AG09319 (cell line): ENCODE data around the gene MPHOSPH9.

ENCODE experiments used
- DNase-seq: peaks from one replicate; pipeline ENCODE4 v3.0.0-alpha.2; 2010; ENCODE audit warnings: low read depth; ENCODE audit errors: extremely low read depth
- CTCF ChIP-seq: IDR thresholded peaks from 2 replicates; pipeline ENCODE4 v1.5.1; 2011; ENCODE audit warnings: low read depth, mild to moderate bottlenecking, inconsistent platforms, low read length, moderate library complexity

The MPHOSPH9 gene

DNA sequence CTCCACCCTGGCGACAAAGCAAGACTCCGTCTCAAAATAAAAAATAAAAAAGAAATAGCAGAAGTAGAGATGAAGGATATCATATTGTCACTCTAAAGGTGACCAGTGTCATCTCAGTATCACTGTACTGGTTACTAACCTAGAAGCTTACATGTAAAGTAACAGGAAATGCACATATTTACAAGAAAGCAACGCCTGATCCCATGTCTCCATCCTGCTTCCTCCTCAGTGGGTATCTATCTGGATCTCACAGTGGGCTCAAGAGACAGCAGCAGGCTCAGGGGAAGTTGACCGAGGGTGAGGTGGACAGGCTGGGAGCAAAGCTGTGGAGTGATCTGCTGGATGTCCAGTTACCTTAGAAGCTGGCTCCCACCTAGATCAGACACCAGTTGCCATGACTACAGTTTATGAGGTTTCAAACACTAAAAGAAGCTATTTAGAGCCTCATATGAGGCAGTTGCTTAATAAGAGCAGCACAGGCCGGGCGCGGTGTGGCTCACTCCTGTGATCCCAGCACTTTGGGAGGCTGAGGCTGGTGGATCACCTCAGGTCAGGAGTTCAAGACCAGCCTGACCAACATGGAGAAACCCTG lies 10.8 kb upstream of the MPHOSPH9 start:
- DNase-seq, result no peak

DNA sequence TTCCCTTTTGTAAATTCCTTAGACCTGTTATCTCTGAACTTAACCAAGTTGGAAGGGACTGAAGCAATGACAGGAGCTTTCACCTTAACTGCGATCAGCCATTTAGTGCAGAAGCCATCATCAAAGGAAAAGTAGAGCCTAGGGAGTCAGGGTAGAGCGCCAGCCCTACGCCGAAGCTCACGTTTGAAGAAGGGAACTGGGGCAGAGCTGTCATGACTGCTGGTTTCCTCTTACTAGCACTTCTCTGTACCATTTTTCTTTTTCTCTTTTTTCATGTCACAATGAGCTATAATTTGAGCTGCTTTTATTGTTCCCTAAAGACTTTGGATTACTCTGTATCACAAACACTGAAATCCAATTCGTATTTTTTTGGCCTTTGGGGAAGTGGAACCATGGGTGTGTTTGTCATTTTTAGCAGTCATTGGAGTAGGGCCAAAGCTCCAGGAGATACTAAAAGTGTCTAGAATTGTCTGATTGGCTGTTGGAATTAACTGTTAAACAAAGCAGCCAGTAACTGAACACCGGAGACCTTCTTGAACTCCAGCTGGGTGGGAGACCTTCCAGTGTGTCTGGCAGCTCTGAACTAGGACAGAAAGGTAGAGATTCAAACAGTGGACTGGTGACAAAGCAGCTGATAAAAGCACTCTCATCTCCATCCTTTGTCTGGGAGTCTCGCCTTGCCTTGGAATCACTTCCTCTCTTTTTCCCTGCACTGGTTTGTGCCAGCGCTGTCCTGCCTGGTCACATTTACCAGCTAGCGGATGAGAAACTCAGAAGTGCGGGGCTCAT lies 9.4 kb upstream of the MPHOSPH9 start:
- no peak for TF ChIP-seq CTCF
- no peak for DNase-seq

More for the DNA sequence above, 10.8 kb upstream of the MPHOSPH9 start:
- no peak for TF ChIP-seq CTCF

DNA sequence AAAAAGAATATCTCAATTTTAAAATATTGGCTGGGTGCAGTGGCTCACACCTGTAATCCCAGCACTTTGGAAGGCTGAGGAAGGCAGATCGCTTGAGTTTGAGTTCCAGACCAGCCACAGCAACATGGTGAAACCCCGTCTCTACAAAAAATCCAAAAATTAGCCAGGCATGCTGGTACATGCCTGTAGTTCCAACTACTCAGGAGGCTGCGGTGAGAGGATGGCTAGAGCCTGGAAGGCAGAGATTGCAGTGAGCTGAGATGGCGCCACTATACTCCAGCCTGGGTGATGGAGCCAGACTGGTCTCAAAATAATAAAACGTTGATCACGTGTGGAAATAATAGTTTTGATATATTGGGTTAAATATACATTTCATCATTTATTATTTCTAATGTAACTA lies 6.0 kb upstream of the MPHOSPH9 start:
- DNase-seq, result no peak
- no peak for TF ChIP-seq CTCF

DNA sequence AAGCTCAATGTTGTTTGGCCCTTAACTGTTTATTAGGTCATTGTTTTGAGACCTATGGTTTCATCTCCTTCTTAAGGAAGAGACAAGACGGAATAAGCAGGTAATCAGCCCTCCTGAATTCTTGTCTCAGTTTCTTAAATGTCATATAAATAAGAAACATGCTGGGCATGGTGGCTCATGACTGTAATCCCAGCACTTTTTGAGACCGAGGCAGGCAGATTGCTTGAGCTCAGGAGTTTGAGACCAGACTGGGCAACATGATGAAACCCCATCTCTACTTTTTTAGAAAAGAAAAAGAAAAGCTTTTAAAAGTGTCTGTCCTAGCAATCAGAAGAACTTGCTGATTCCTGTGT lies 5.4 kb upstream of the MPHOSPH9 start:
- TF ChIP-seq CTCF, result no peak

DNA sequence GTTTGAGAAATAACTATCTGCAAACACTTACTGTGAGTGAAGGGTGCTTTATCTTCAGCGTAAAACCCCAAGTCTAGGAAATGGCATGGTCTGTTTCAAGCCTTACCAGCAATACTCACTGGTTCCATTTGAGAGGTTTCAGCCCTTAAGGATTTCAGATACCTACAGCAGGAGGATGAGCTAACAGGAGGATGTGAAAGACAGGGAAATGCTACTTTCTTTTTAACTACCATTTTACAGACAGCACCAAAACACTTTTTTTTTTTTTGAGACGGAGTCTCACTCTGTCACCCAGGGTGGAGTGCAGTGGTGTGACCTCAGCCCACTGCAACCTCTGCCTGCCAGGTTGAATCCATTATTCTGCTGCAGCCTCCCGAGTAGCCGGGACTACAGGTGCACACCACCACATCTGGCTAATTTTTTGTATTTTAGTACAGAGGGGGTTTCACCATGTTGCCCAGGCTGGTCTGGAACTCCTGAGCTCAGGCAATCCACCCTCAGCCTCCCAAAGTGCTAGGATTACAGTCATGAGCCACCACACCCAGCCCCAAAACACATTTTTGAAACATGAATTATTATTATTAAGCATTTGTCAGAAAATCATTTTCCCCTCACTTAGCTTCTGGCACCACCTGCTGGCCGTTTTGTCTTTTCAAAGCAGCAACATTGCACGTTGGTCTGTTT lies 4.8 kb upstream of the MPHOSPH9 start:
- peak; percentile 34 for DNase-seq
- peak; percentile 79 for TF ChIP-seq CTCF

More for the DNA sequence above, 5.4 kb upstream of the MPHOSPH9 start:
- DNase-seq, result no peak

- no peak for TF ChIP-seq CTCF
- no peak for DNase-seq
Measured at GRCh38 chr12:123233505-123234308, 766 bp upstream of the MPHOSPH9 start.
